Upper lobe of left lung (tissue), 4 donors: ENCODE data around the gene PSG11.
"Not testable (repeated sequence)": the region's sequence is repeated elsewhere in the genome, so short reads cannot be mapped to it uniquely, and the experiment has no call there.

Experiments
- CTCF ChIP-seq, 6 experiments: fragments of 450-650 bp in 4 of 6; fragments of 200-600 bp in 2 of 6; sonication (generic) in 2 of 6; IDR thresholded peaks; one replicate each; pipeline ENCODE4 v1.5.1; 2016 to 2019; ENCODE audit warnings: antibody characterized with exemption in 6 of 6
- EP300 ChIP-seq, 4 donors: sonication (generic); formaldehyde crosslinking; IDR thresholded peaks; one replicate each; pipeline ENCODE4 v1.5.1; 2017; ENCODE audit warnings: antibody characterized with exemption in 4 of 4, control low read depth in 2 of 4
- POLR2AphosphoS5 ChIP-seq, 2 donors: sonication (generic); formaldehyde crosslinking; IDR thresholded peaks; one replicate each; pipeline ENCODE4 v1.5.1; 2017; ENCODE audit warnings: antibody characterized with exemption in 2 of 2

GRCh38 chr19:43027061-43027460 lies 792 bp upstream of the PSG11 start:
- not testable (repeated sequence) for TF ChIP-seq POLR2AphosphoS5, CTCF, EP300 (IDR thresholded peaks at IDR 0.05)
